Activated CD4-positive, alpha-beta T cell treated with anti-CD3 and anti-CD28 coated beads, Interleukin-2, Interleukin-4, amounts not matched to agents 100 ng/mL and 50 ng/mL, durations not matched to agents 16 hours and 8 hours (primary cell): ENCODE results near the gene TLN1.
A peak's percentile ranks its signal among the peaks of the same experiment; 100 is the strongest.

Experiments used
- DNase-seq: peaks from one replicate; pipeline ENCODE4 v3.0.0-alpha.2; 2020; ENCODE audit warnings: low spot score

TLN1 gene

DNA sequence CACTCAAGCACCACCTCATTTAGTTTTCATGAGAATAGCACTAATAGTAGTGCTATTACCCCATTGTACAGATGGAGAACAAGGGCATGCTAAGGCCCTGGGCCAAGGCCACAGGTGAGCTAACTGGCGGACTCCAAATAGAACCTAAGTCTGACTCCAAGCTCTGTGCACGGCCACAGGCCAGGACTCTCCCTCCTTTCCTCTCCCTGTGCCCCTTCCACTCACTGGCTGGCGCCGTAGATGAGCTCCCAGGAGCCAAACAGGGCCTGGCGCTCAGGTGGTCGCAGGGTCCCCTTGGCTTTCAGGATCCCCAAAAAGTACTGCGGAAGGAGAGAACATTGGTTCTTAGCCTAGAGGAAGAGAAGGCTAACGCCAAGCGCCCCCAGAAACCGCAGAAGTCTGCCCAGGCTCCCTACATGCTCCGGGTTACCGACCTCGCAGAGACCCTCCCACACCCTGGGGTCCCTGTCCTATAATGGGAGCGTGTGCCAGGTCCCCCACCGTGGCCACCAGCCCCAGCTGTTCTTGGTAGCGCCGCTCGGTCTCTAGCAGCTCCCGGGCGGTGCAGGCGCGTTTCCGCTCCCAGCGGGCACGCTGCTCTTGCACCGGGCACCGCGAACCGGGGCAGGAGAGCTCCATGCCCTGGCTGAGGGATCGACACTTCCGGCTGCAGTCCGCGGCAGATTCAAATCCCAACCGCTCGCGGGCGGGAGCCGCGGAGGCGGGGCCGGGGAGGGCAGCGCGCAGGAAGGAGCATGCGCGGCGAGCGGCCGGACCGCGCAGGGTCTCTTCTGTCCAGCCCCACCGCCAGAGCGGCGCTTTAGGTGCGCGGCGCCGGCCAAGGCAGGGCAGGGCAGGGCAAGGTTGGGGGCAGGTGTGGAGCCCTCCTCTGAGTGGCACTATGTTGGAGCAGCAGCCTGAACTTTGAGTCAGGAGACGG is 67.2 kb downstream of the TLN1 start, which contains the start of gene ARHGEF39:
TSS of gene ARHGEF39 (minus strand) at position 665 of the 940 bp plus-strand sequence. CDS start at position 639, 26 bp downstream.
- DNase-seq = peak; percentile 82

DNA sequence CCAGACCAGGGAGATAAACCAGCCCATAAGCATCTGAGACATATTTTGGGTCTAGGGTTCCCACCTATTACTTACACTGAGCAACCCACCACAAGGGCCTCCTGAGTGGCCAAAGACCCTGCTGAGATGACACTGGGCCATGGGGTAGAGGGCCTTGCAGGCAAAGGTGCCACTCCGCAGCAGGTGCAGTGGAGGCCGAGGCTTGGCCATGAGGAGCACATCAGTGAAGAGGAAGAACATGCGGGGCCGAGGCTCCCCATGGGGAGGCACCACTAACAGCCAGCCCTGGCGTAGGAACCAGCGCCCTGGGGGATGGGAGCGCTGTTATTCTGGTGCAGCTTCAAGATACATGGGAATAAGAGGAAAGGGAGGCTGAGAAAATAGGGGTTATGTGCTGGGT is 69.6 kb downstream of the TLN1 start:
- no peak for DNase-seq

DNA sequence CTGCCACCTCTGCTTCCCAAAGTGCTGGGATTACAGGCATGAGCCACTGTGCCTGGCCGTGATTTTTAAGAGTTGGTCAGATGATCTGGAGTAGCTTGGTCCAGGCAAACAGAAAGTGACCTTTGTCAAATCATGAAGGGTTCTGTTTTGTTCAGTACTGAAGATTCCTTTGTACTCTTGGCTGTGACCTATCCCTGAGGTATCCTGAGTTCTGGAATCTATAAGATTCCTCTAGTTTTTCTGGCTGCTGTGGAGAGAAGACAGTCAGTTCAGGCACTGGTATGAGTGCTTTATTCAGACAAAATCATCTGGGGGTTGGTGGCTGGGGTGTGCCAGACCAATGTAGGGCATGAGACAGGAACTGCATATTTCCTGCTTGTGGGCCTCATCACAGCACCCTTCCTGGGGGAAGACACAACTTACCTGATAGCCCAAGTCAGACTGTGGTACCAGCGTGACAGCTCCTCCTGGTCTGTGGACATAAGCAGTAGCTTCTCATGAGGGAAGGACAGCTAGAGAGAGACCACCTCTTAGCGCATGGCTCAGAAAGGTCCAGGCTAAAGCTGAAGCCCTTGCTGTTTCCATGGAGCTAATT is 70.1 kb downstream of the TLN1 start:
- DNase-seq = no peak

GRCh38 chr9:35660966-35661415 is 71.0 kb downstream of the TLN1 start:
- no peak for DNase-seq

DNA sequence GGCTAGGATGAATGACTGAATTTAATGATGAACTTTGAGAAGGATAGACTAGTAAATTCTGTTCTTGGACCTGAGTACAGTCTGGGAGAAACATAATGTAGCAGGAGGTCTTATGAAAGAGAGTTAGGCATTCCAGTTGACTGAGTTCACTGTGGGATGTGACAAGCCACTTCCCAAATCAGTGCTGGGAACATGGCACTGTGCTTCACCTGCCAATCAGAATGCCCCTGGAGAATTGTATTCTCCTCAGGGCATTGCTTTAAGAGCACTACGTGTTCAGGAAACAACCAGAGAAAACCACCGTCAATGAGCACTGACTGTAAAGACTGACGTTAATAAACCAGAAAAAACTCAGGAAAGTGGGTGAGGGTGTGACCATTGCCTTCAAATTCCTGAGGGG is 72.7 kb downstream of the TLN1 start:
- no peak for DNase-seq

GRCh38 chr9:35658968-35659220 is 73.1 kb downstream of the TLN1 start:
- DNase-seq = peak; percentile 28

DNA sequence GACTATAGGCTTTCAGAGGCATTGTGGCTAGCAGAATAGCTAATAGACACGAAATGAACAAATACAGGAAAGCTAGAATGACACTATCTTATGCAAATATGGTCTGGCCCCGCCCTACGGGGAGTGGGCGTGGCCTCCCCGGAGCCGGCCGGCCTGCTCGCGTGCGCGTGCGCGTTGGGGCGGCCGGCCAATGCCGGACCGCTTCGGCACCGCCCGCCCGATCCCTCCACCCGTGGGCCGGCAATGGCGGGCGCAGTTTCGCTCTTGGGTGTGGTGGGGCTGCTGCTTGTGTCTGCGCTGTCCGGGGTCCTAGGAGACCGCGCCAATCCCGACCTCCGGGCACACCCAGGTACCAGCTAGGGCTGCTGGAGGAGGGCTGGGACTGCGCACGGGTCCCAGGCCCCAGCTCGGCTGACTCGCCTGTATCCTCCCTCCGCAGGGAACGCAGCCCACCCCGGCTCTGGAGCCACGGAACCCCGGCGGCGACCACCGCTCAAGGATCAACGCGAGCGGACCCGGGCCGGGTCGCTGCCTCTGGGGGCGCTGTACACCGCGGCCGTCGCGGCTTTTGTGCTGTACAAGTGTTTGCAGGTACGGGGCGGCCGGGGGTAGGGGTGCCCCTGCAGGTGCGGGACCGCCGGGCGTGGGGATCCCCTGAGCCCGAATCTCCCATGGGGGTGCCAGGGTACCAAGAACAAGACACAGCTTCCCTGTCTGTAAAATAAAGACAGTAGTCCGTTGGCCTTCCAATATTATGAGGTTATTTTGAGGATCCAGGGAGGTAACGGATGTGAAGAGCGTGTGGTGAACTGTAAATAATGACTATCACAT is 73.6 kb downstream of the TLN1 start, which contains the start of gene CCDC107:
TSS of gene CCDC107 (plus strand) at position 156 of the 831 bp plus-strand sequence. CDS start at position 244, 88 bp downstream.
- peak; percentile 81 for DNase-seq

DNA sequence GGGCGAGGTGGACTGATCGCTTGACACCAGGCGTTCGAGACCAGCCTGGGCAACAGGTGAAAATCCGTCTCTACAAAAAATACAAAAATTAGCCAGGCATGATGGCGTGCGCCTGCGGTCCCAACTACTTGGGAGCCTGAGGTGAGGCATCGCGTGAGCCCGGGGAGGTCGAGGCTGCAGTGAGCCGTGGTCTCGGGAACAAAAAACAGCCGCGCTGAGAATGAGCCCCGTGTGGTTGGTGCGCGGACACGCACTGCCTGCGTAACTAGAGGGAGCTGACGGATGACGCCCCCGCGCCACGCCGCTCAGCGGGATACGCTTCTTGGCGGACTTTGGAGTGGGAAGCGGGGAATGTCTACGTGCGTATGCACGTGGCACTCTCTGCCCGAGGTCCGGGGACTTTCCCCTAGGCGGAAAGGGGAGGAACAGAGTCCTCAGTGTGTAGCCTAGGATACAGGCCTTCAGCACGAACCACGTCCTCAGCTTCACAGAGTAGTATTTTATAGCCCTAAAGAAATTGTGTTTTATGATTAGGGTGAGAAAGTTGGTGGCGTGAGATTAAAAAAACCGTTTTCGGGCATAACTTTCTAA is 74.4 kb downstream of the TLN1 start, which contains the start of gene RMRP:
TSS of gene RMRP (minus strand) at position 474 of the 591 bp plus-strand sequence.
- DNase-seq = peak; percentile 98

DNA sequence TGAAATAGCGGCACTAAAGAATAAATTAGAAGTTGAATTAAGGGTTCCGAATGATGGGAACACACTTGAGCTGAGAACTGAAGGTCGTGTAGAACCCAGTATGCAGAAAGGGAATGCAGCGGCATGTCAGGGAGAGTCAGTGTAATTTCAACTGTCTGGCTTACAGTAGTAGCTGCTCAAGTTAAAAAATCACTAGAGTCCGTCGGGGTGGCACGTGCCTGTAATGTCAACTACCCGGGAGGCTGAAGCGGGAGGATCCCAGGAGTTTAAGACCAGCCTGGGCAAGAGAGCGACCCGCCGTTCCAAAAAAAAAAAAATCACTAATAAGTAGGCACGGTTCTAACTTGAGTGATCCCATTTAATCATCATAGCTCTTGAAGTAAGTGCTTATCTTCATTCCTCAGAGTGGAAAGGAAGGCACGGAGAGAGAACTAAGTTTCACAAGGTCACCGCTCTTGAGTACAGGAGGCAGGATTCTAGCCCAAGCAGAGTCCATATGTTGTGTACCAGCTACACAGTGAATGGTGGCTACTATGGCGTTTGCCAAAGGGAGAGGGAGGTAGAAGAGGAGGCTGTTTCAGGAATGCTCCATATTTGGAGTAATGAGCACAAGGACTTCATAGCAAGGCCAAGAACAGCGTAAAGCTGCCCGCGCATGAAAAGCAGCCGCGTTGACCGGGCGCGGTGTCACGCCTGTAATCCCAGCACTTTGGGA is 75.0 kb downstream of the TLN1 start:
- DNase-seq = no peak

GRCh38 chr9:35656348-35656747 is 75.6 kb downstream of the TLN1 start:
- no peak for DNase-seq

DNA sequence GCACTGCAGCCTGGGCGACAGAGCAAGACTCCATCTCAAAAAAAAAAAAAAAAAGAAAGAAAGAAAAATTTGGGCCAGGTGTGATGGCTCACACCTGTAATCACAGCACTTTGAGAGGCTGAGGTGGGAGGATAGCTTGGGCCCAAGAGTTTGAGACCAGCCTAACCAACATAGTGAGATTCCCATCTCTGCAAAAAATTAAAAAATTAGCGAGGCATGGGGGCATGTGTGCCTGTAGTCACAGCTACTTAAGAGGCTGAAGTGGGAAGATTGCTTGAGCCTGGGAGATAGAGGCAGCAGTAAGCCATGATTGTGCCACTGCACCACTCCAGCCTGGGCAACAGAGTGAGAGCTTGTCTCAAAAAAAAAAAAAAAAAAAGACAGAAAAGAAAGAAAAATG is 78.4 kb downstream of the TLN1 start:
- no peak for DNase-seq

- no peak for DNase-seq
These were observed 79.2 kb downstream of the TLN1 start for GRCh38 chr9:35652829-35653209.

GRCh38 chr9:35651956-35652828 is 79.8 kb downstream of the TLN1 start:
- no peak for DNase-seq

- peak; percentile 39 for DNase-seq
These were observed 81.4 kb downstream of the TLN1 start, which contains the start of gene SIT1 for GRCh38 chr9:35650341-35651158. TSS of gene SIT1 (minus strand) at chr9:35650931. CDS start at chr9:35650853, 78 bp downstream.

DNA sequence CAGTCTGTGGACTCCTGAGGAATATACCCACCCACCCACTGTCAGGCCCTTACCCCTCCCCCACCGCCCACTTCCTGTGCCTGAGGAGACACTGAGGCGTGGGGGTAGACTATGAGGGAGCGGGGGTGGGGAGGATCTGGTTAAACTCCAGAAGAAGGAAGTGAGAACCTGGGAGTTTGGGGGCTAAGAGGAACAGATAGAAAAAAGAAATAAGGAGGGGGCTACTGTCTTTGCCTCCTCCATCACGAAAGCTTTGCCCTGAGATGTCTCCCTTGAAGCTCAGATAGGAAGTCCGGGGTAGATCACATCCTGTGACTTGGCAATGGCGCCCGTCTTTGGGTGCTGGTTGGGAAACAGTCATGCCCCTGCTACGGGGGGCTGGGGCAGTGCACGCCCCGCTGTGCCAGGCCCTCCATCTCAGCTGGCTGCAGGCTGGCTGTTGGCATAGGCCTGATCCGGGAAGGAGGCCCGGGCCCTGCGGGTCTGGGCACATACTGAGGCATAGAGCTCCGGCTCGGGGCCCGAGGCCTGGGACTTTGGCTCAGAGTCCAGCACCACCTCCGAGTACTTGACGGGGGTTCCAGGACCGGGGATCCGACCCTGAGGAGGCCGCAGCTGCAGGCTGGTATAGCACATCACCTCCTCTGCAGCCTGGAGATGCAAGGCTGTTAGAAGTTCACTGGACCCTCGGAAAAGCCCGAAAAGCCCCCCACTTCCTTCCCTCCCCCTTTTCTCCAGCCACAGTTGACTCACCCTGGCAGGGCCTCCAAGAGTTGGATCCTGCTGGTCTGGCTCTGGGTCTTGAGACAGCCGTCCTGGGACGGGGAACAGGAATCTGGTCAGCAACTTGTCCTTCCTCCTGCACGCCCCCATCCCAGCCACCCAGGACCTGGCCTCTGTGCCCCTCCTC is 82.3 kb downstream of the TLN1 start:
- peak; percentile 46 for DNase-seq
